ENCODE results near the gene KCNIP2.
A peak's percentile ranks its signal among the peaks of the same experiment; 100 is the strongest.

The KCNIP2 gene

GRCh38 chr10:101843032-101844021, at the start of gene KCNIP2:
KCNIP2 (minus strand) TSS chr10:101843800; CDS start chr10:101843568, 232 bp downstream.
- DNase-seq (ENCODE audit: low read depth in 2 of 2): peak; percentile 58 to 64

GRCh38 chr10:101892782-101893391, 49.3 kb upstream of the KCNIP2 start:
- DNase-seq (ENCODE audit: low read depth in 2 of 2): no peak

- DNase-seq (ENCODE audit: low read depth in 2 of 2): peak; percentile 36 to 39
Observed at GRCh38 chr10:101889256-101890210, 45.9 kb upstream of the KCNIP2 start.

GRCh38 chr10:101888251-101888949, 44.8 kb upstream of the KCNIP2 start:
- no peak for DNase-seq (ENCODE audit: low read depth in 2 of 2)

- no peak for DNase-seq (ENCODE audit: low read depth in 2 of 2)
Observed at GRCh38 chr10:101887775-101888174, 44.2 kb upstream of the KCNIP2 start.

- no peak for DNase-seq (ENCODE audit: low read depth in 2 of 2)
Observed at GRCh38 chr10:101886521-101887312, 43.1 kb upstream of the KCNIP2 start.

- DNase-seq (ENCODE audit: low read depth in 2 of 2): no peak
Observed at GRCh38 chr10:101881036-101881774, 37.6 kb upstream of the KCNIP2 start.

GRCh38 chr10:101880232-101880573, 36.6 kb upstream of the KCNIP2 start:
- no peak for DNase-seq (ENCODE audit: low read depth in 2 of 2)

GRCh38 chr10:101879456-101880231, 36.0 kb upstream of the KCNIP2 start:
- DNase-seq (ENCODE audit: low read depth in 2 of 2): no peak

- no peak for DNase-seq (ENCODE audit: low read depth in 2 of 2)
Observed at GRCh38 chr10:101878869-101879268, 35.3 kb upstream of the KCNIP2 start.

- no peak for DNase-seq (ENCODE audit: low read depth in 2 of 2)
Observed at GRCh38 chr10:101875068-101875688, 31.6 kb upstream of the KCNIP2 start.

GRCh38 chr10:101874252-101874651, 30.7 kb upstream of the KCNIP2 start:
- DNase-seq (ENCODE audit: low read depth in 2 of 2): no peak

- DNase-seq (ENCODE audit: low read depth in 2 of 2): no peak
Observed at GRCh38 chr10:101867931-101868330, 24.3 kb upstream of the KCNIP2 start.

GRCh38 chr10:101859530-101859929, 15.9 kb upstream of the KCNIP2 start:
- DNase-seq (ENCODE audit: low read depth in 2 of 2): no peak

- DNase-seq (ENCODE audit: low read depth in 2 of 2): no peak
Observed at GRCh38 chr10:101858723-101859500, 15.3 kb upstream of the KCNIP2 start.

- no peak for DNase-seq (ENCODE audit: low read depth in 2 of 2)
Observed at GRCh38 chr10:101857802-101858476, 14.3 kb upstream of the KCNIP2 start.

GRCh38 chr10:101856626-101857025, 13.0 kb upstream of the KCNIP2 start:
- no peak for DNase-seq (ENCODE audit: low read depth in 2 of 2)

Data from stimulated activated CD8-positive, alpha-beta memory T cell treated with anti-CD3 and anti-CD28 coated beads, Interleukin-7, amount 100 ng/mL, for 4 hours (primary cell).